ENCODE measurements around the gene DYNC2I2. TPM values are rescaled to one million over a fixed set of nuclear protein-coding genes. Genes with fewer than 3 reads are reported as not detected.

DYNC2I2 gene
- total and polyA plus RNA-seq, 10 of the 15 experiments (the other 5 are each of a cell fraction or from before 2014, with no cell fraction given), result 0.89 to 118 (median 47.9) TPM

GRCh38 chr9:128683340-128684064 lies 26.9 kb upstream of the DYNC2I2 start (continued):
- TF ChIP-seq, protein P1, sequence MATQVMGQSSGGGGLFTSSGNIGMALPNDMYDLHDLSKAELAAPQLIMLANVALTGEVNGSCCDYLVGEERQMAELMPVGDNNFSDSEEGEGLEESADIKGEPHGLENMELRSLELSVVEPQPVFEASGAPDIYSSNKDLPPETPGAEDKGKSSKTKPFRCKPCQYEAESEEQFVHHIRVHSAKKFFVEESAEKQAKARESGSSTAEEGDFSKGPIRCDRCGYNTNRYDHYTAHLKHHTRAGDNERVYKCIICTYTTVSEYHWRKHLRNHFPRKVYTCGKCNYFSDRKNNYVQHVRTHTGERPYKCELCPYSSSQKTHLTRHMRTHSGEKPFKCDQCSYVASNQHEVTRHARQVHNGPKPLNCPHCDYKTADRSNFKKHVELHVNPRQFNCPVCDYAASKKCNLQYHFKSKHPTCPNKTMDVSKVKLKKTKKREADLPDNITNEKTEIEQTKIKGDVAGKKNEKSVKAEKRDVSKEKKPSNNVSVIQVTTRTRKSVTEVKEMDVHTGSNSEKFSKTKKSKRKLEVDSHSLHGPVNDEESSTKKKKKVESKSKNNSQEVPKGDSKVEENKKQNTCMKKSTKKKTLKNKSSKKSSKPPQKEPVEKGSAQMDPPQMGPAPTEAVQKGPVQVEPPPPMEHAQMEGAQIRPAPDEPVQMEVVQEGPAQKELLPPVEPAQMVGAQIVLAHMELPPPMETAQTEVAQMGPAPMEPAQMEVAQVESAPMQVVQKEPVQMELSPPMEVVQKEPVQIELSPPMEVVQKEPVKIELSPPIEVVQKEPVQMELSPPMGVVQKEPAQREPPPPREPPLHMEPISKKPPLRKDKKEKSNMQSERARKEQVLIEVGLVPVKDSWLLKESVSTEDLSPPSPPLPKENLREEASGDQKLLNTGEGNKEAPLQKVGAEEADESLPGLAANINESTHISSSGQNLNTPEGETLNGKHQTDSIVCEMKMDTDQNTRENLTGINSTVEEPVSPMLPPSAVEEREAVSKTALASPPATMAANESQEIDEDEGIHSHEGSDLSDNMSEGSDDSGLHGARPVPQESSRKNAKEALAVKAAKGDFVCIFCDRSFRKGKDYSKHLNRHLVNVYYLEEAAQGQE (IDR thresholded peaks at IDR 0.05; ENCODE audit: low read depth, low read length), result no peak
- TF ChIP-seq STAT3 (IDR thresholded peaks at IDR 0.05; ENCODE audit: low read depth, low read length) (no peak), SMC3 (IDR thresholded peaks at IDR 0.05; ENCODE audit: borderline replicate concordance, low read length) (no peak), SREBF2 (IDR thresholded peaks at IDR 0.05; ENCODE audit: low read length) (no peak), CBX5 (IDR thresholded peaks at IDR 0.05; ENCODE audit: low read depth) (no peak), WRNIP1 (IDR thresholded peaks at IDR 0.05; ENCODE audit: borderline replicate concordance, low read depth, low read length) (no peak), KLF5 (IDR thresholded peaks at IDR 0.05; ENCODE audit: partially characterized antibody) (no peak), IRF4 (IDR thresholded peaks at IDR 0.05; ENCODE audit: low read depth, low read length) (no peak), SMARCA5 (IDR thresholded peaks at IDR 0.05) (no peak), JUNB (IDR thresholded peaks at IDR 0.05) (no peak; the same call in 1 of the 2 replicates), NRF1 (conservative IDR thresholded peaks at IDR 0.05; ENCODE audit: low read depth, low read length) (no peak), POLR2A (IDR thresholded peaks at IDR 0.05; ENCODE audit: low read depth, low read length) (peak; percentile 16; the same call in 1 of the 2 replicates), POLR2AphosphoS5 (IDR thresholded peaks at IDR 0.05; ENCODE audit: low read length) (peak; percentile 83; the same call in 1 of the 2 replicates), BHLHE40 (IDR thresholded peaks at IDR 0.05; ENCODE audit: borderline replicate concordance in 1 of 2, low read depth in 2 of 2, low read length in 1 of 2) (peak; percentile 35 to 46; a peak in 2 of 4 replicates), IKZF1 (conservative IDR thresholded peaks at IDR 0.05) (no peak), YY1 (IDR thresholded peaks at IDR 0.05; ENCODE audit: low read depth, low read length) (peak; percentile 85), EP300 (IDR thresholded peaks at IDR 0.05; ENCODE audit: borderline replicate concordance in 1 of 2, control insufficient read depth in 1 of 2, low read depth in 2 of 2, low read length in 2 of 2) (no peak), KAT2A (conservative IDR thresholded peaks at IDR 0.05; ENCODE audit: control insufficient read depth, low read depth, low read length) (no peak), NBN (IDR thresholded peaks at IDR 0.05) (no peak)
- TF ChIP-seq, protein P2, sequence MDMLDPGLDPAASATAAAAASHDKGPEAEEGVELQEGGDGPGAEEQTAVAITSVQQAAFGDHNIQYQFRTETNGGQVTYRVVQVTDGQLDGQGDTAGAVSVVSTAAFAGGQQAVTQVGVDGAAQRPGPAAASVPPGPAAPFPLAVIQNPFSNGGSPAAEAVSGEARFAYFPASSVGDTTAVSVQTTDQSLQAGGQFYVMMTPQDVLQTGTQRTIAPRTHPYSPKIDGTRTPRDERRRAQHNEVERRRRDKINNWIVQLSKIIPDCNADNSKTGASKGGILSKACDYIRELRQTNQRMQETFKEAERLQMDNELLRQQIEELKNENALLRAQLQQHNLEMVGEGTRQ (IDR thresholded peaks at IDR 0.05; ENCODE audit: borderline replicate concordance, low read depth, low read length), result no peak
- TF ChIP-seq, protein P3, sequence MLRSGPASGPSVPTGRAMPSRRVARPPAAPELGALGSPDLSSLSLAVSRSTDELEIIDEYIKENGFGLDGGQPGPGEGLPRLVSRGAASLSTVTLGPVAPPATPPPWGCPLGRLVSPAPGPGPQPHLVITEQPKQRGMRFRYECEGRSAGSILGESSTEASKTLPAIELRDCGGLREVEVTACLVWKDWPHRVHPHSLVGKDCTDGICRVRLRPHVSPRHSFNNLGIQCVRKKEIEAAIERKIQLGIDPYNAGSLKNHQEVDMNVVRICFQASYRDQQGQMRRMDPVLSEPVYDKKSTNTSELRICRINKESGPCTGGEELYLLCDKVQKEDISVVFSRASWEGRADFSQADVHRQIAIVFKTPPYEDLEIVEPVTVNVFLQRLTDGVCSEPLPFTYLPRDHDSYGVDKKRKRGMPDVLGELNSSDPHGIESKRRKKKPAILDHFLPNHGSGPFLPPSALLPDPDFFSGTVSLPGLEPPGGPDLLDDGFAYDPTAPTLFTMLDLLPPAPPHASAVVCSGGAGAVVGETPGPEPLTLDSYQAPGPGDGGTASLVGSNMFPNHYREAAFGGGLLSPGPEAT (IDR thresholded peaks at IDR 0.05; ENCODE audit: low read depth), result 0 out of 2 replicates have a peak, but pooled peaks have one; percentile 12
- TF ChIP-seq, protein P4, sequence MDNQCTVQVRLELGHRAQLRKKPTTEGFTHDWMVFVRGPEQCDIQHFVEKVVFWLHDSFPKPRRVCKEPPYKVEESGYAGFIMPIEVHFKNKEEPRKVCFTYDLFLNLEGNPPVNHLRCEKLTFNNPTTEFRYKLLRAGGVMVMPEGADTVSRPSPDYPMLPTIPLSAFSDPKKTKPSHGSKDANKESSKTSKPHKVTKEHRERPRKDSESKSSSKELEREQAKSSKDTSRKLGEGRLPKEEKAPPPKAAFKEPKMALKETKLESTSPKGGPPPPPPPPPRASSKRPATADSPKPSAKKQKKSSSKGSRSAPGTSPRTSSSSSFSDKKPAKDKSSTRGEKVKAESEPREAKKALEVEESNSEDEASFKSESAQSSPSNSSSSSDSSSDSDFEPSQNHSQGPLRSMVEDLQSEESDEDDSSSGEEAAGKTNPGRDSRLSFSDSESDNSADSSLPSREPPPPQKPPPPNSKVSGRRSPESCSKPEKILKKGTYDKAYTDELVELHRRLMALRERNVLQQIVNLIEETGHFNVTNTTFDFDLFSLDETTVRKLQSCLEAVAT (IDR thresholded peaks at IDR 0.05), result no peak
- TF ChIP-seq, protein P5, sequence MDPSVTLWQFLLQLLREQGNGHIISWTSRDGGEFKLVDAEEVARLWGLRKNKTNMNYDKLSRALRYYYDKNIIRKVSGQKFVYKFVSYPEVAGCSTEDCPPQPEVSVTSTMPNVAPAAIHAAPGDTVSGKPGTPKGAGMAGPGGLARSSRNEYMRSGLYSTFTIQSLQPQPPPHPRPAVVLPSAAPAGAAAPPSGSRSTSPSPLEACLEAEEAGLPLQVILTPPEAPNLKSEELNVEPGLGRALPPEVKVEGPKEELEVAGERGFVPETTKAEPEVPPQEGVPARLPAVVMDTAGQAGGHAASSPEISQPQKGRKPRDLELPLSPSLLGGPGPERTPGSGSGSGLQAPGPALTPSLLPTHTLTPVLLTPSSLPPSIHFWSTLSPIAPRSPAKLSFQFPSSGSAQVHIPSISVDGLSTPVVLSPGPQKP (IDR thresholded peaks at IDR 0.05; ENCODE audit: low read depth, low read length), result 0 out of 2 replicates have a peak, but pooled peaks have one; percentile 6

Data from GM12878 (cell line).